Measurements from ENCODE around the gene CYP19A1.
"Not testable (repeated sequence)": the region's sequence is repeated elsewhere in the genome, so short reads cannot be mapped to it uniquely, and the experiment has no call there.

The CYP19A1 gene

DNA sequence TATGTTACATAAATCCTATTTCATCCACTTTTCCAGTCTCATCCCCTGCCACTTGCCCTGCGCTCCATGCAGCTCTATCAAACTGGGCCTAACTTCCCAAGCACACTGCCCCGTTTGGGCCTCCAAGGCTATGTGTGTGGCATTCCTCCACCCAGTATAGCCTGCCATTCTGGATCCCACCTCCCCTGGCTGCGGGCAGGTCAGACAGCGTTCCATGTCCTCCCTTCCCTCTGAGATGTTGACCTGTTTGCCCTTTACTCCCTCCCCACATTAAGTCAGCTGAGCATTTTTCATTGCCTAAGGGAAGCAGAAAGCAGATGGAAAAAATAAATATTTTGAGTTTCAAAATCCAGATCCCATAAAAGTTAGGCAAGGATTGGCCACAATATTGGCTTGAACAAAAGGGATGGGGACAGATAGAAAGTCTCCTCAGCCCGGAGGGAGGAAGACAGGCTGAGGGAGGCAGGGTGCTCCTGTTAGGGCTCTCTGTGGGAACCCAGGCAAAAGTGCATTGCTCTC is 73.3 kb downstream of the CYP19A1 start:
- in situ Hi-C loops (cut with MboI; ENCODE audit: low sequenced_read_pairs), result no loop called here

- in situ Hi-C loops (cut with MboI; ENCODE audit: low sequenced_read_pairs), result no loop called here
These were observed 74.7 kb downstream of the CYP19A1 start for GRCh38 chr15:51263726-51264125.

DNA sequence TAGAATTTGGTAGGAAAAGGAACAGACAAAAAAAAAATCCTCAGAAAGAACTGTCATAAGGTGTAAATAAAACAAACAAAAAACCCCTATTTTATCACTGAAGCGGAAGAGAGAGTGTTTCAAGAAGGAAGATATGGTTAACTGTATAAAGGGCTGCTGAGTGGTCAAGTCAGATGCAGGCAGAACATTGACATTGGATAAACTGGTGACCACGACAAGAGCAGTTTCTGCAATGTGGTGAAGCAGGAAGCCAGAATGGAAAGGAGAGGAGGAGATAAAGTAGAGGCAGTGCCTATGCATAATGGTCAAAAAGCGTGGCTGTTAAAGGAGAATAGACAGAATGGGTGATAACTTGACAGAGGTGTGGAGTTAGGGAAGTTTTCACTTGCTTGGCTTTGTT is 75.3 kb downstream of the CYP19A1 start:
- in situ Hi-C loops (cut with MboI; ENCODE audit: low sequenced_read_pairs), result no loop called here

DNA sequence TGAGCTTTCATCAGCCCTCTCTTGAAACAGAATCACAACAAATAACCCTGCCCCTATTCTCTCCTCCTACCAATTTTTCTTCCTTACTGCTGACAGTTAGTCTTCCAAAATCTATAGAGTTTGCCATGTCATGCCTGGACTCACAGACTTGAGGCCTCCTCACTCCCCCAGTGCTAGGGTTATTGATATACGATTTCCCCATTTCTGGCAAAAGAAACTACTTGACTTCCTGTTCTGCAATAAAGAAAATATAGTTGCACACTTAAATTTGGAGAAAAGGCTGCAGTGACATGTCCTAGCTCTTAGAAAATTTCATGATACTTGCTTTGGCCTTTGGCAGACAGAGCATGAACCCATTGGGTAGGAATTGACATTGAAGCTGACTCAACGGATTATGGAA is 75.9 kb downstream of the CYP19A1 start:
- in situ Hi-C loops (cut with MboI; ENCODE audit: low sequenced_read_pairs), result no loop called here

GRCh38 chr15:51261113-51261512 is 77.3 kb downstream of the CYP19A1 start:
- in situ Hi-C loops (cut with MboI; ENCODE audit: low sequenced_read_pairs), result not testable (repeated sequence)

- in situ Hi-C loops (cut with MboI; ENCODE audit: low sequenced_read_pairs), result no loop called here
These were observed 78.2 kb downstream of the CYP19A1 start for GRCh38 chr15:51260202-51260601.

DNA sequence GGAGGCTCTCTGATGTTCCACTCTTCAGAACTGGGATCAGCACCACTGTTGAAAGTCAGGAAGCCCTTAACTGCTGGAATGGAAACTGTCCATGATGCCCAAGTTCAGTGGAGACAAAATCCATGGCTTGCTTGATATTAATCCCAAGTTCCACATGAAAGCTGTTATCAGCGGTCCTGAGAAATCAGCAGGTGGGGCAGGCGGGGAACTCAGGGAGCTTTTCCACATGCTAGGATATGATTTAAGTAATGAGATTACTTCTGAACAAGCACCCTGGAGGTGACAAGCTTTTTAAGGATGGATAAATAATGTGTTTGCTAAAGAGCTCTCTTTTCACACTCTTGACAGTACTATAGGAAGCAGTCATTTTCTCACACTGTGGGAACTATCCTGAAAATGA is 82.9 kb downstream of the CYP19A1 start:
- in situ Hi-C loops (cut with MboI; ENCODE audit: low sequenced_read_pairs), result no loop called here

- in situ Hi-C loops (cut with MboI; ENCODE audit: low sequenced_read_pairs), result no loop called here
These were observed 85.0 kb downstream of the CYP19A1 start for GRCh38 chr15:51253366-51253765.

GRCh38 chr15:51252671-51253070 is 85.7 kb downstream of the CYP19A1 start:
- in situ Hi-C loops (cut with MboI; ENCODE audit: low sequenced_read_pairs), result no loop called here

DNA sequence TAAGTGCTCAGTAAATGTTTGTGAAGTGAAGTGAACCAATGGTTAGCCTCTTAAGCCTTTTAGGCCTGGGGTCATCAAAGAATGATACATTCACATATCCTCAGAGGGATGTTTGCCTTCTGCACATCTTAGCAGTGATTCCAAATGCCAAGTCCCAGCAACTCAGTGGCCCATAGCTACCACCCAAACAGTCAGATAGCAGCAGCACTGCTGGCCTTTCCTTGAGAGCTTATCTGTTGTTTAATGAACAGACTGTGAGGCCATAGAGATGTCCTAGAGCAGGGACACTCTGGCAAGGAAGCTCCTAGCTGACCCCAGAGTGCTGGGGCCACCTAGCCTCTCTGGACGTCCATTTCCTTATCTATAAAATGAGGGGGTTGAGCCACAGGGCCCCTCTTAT is 86.8 kb downstream of the CYP19A1 start:
- in situ Hi-C loops (cut with MboI; ENCODE audit: low sequenced_read_pairs), result no loop called here

- in situ Hi-C loops (cut with MboI; ENCODE audit: low sequenced_read_pairs), result no loop called here
These were observed 88.0 kb downstream of the CYP19A1 start for GRCh38 chr15:51250217-51251011.

DNA sequence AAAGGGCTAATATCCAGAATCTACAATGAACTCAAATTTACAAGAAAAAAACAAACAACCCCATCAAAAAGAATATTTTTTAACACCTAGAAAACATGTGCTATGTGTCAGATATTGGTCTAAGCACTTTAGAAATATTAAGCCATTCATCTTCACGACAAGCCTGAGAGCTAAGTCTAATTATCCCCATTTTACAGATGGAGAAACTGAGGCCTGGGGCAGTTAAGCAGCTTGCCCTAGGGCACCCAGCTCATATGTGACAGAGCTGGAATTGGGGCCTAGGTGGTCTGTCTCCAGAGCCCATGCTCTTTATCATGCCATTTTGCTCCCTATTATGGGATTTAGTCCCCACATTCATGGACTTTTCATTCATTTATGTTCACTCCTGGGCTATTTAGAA is 92.8 kb downstream of the CYP19A1 start:
- in situ Hi-C loops (cut with MboI; ENCODE audit: low sequenced_read_pairs), result no loop called here

- in situ Hi-C loops (cut with MboI; ENCODE audit: low sequenced_read_pairs), result no loop called here
These were observed 94.0 kb downstream of the CYP19A1 start for GRCh38 chr15:51244423-51244869.

- in situ Hi-C loops (cut with MboI; ENCODE audit: low sequenced_read_pairs), result no loop called here
These were observed 94.6 kb downstream of the CYP19A1 start for GRCh38 chr15:51243774-51244173.

- in situ Hi-C loops (cut with MboI; ENCODE audit: low sequenced_read_pairs), result no loop called here
These were observed 98.3 kb downstream of the CYP19A1 start for GRCh38 chr15:51240066-51240465.

DNA sequence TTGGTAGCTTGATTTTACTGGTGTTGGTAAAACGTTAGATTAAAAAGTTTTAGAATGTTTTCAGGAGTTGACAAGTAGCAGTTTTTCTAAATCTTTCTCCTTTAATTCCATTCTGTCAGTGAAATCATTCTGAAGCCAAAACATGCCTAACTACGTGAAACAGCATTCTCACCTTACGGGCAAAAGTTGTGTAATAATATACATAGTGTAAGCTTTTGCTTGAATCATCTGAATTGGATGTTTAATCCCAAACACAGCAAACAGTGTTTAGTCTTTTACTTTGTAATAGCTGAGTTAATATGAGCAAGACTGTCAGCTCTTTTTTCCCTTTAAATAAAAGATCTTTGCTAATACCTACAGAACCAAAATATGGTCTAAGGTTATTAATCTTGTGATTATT is 100.6 kb downstream of the CYP19A1 start:
- in situ Hi-C loops (cut with MboI; ENCODE audit: low sequenced_read_pairs), result no loop called here

- in situ Hi-C loops (cut with MboI; ENCODE audit: low sequenced_read_pairs), result no loop called here
These were observed 104.0 kb downstream of the CYP19A1 start for GRCh38 chr15:51234176-51234927.

DNA sequence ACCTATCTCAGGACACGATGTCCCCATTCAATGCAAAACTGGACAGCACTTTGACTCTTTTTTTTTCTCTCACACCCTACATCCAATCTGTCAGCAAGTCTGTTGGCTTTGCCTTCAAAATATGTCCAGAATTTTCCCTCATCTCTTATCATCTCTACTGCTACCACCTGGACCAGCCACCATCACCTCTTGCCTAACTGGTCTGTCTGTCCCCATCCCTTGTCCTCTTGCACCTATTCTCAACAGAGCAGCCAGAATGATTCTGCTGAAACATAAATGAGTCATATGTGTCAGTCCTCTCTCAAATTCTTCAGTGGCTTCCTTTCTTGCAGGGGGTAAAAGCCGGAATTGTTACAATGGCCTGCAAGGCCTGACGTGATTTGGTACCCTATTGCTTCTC is 105.8 kb downstream of the CYP19A1 start:
- in situ Hi-C loops (cut with MboI; ENCODE audit: low sequenced_read_pairs), result no loop called here

DNA sequence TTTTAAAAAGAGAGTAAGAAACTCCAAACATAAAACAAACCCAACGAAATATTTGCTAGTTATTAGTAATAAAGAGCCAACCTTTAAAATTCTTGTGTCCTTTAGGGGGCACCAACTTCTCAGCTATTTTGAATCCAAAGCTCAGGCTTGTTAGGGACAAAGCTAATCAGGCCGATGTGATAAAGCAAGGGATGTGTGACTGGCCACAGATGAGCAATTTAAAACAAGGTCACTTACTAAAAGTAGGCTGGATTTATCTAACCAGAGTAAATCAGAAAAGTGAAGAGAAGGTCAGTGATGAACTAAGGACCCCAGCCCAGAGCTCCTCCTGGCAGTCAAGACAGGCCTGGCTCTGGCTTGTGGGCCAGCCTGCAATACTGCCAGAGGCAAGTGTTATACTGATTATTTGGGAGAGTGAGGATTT is 108.5 kb downstream of the CYP19A1 start:
- in situ Hi-C loops (cut with MboI; ENCODE audit: low sequenced_read_pairs), result no loop called here

DNA sequence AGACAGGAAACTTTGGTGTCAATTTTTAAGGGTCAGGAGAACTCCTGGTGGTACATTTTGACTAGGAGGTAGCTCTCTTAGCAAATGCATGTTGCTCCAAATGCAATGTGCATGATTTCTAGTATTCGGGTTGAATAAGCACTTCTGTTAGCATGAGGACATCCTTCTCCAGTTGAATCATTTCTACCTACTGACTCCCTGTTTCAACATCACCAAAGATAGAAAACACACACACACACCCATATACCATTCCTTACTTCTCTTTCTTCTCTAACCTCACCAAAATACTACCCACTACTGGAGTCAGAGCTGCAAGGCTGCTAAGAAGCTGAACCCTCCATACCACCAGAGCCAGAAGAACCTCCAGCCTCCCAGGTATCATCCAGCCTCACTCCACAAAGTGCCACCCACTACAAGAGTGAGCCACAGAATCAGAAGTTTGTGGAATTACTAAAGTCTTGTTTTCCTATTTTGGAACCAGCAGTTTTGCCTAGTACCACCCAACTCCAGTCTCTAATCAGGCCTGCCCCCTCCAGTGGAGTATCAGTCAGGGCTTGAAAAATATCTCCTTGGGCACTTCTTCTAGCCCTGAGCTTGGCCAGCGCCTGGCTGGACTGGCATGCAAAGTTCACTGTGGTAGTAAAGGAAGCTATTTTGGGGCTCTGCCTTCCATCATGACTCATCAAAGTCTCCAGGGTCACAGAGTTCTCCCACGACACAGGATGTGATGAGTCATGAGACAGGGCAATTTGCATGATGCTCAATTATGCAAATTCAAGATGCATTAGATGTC is 110.3 kb downstream of the CYP19A1 start:
- in situ Hi-C loops (cut with MboI; ENCODE audit: low sequenced_read_pairs), result no loop called here

DNA sequence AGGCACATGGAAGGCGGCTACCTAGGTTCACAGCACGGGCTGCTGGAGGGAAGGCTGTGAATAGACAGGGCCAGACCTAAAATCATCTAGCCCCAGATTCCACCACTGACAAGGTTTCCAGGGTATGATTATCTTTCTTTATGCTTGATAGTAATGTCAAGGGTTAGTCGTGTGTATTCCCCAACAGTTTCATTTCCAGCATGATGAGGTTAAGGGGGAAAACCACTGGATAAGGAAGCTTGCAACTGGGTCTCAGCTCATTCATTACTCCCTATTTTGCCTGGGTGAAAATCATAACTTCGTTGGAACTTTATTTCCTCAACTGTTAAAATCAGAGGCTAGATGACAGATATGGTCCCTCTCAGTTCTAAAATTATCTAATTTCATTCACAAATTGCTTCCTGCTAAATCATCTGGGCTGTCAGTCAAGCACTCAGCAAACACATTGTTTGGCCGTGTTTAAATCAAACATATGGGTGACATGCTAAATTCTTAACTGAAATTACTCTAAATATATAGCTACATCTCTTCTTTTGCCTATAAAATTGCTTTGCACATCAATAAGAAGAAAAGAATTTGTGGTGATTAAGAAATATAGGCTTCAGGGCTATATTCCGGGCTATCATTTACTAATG is 111.7 kb downstream of the CYP19A1 start:
- in situ Hi-C loops (cut with MboI; ENCODE audit: low sequenced_read_pairs), result no loop called here
